ENCODE data around the gene DNMT1. TPM values are rescaled to one million over a fixed set of nuclear protein-coding genes. Genes with fewer than 3 reads are reported as not detected.

DNMT1 gene
- total RNA-seq, 4 donors from 2014 or later = 29.5 to 80.6 (median 48.4) TPM

DNA sequence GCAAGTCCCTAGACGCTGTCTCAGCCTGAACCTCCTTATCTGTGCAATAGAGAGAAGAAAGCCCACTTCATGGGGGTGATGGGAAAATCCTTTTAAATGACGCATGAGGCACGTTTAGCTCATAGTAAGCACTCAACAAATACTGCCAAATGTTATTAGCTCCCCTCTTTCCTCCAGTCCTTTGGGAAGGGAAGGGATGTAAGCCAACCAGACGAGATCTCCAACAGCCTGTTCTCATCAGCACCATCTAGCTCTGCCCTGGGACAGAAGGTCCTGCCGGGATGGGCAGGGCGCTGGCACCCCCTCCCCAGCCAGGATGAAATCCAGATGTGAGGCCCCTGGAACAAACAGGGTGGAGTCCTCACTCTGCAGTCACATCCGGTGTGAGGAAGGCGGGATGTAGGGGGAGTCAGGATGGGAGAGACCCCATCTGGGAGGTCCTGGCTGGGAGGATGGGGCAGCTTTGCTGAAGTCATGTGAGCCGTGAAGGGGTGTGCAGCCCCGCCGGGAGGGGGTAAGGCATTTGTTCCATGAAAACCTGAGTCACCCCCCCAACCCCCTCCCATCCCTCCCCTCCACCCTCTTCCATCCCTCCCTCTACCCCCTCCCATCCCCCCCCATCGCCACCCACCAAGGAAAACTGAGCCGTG is 31.7 kb upstream of the DNMT1 start:
- WGBS, 2 donors = 46 to 48% methylated on average over 7 to 10 of the region's 13 CpGs
- peak overlapping the region in 2 of 4 donors; percentile 13 to 38 for H3K4me3 ChIP-seq
- DNase-seq = no peak
- intact Hi-C loops (cut with DNase I) = no loop called here
- peaks cover 13 to 54% (median 17%) of the 10 kb centered on the region in 3 donors for H3K4me1 ChIP-seq
- H3K27me3 ChIP-seq = no peaks in the 10 kb centered on the region
- no peak for TF ChIP-seq POLR2A (IDR thresholded peaks at IDR 0.05)
- TF ChIP-seq, protein P1, sequence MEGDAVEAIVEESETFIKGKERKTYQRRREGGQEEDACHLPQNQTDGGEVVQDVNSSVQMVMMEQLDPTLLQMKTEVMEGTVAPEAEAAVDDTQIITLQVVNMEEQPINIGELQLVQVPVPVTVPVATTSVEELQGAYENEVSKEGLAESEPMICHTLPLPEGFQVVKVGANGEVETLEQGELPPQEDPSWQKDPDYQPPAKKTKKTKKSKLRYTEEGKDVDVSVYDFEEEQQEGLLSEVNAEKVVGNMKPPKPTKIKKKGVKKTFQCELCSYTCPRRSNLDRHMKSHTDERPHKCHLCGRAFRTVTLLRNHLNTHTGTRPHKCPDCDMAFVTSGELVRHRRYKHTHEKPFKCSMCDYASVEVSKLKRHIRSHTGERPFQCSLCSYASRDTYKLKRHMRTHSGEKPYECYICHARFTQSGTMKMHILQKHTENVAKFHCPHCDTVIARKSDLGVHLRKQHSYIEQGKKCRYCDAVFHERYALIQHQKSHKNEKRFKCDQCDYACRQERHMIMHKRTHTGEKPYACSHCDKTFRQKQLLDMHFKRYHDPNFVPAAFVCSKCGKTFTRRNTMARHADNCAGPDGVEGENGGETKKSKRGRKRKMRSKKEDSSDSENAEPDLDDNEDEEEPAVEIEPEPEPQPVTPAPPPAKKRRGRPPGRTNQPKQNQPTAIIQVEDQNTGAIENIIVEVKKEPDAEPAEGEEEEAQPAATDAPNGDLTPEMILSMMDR (IDR thresholded peaks at IDR 0.05) = no peak
- H3K9me3 ChIP-seq = no peaks in the 10 kb centered on the region
- H3K27ac ChIP-seq = peak overlapping the region; percentile 15 to 90 (median 68)
- peaks cover 0 to 17% (median 0%) of the 10 kb centered on the region in 3 donors for H3K36me3 ChIP-seq

DNA sequence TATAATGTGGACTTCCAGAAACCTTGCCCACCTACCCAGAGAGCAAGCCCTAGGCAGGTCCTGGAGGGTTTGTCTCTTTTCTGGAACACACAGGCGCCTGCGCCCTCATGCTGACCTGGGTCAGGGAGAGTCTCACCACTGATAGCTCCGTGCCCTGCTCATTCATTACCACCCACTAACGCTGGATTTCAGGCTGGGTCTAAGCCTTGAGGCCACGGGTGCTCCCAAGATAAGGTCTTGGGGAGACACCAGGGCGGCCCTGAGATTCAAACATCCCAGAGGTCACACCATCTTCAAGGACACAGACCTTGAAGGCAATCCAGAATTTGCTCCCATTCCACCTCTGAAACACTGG is 31.2 kb upstream of the DNMT1 start:
- Histone ChIP-seq H3K27ac (peak overlapping the region; percentile 42 to 90 (median 68)), H3K4me1 (peaks cover 13 to 50% (median 17%) of the 10 kb centered on the region in 3 donors), H3K27me3 (no peaks in the 10 kb centered on the region), H3K36me3 (peaks cover 0 to 17% (median 0%) of the 10 kb centered on the region in 3 donors), H3K4me3 (no peak overlapping the region), H3K9me3 (no peaks in the 10 kb centered on the region)
- TF ChIP-seq, protein P1 (IDR thresholded peaks at IDR 0.05) = no peak
- TF ChIP-seq POLR2A (IDR thresholded peaks at IDR 0.05) = no peak
- WGBS, 2 donors = 90 to 92% methylated on average over 2 to 4 of the region's 6 CpGs
- DNase-seq = no peak
- intact Hi-C loops (cut with DNase I) = no loop called here

DNA sequence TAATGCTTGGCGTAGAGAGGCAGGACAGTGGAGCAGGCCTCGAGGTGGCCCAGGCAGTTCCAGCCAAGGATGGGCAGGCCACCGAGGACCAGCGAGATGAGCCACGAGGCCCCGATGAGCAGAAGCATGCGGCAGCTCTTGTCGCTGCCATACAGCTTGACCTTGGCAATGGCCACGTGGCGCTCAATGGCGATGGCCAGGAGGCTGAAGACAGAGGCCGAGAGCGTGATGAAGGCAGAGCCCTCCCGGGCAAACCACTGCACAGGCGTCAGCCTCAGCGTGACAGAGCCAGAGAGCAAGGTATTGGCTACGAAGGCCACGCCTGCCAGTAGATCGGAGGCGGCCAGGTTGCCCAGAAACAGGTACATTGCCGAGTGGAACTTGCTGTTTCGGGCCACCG is 29.6 kb upstream of the DNMT1 start:
- TF ChIP-seq POLR2A (IDR thresholded peaks at IDR 0.05) = no peak
- TF ChIP-seq, protein P1 (IDR thresholded peaks at IDR 0.05) = no peak
- WGBS, 2 donors = 74 to 94% methylated on average over 6 to 18 of the region's 23 CpGs
- Histone ChIP-seq H3K27me3 (no peaks in the 10 kb centered on the region), H3K9me3 (no peaks in the 10 kb centered on the region), H3K4me3 (no peak overlapping the region), H3K4me1 (peaks cover 8 to 36% (median 9%) of the 10 kb centered on the region in 3 donors), H3K27ac (no peak overlapping the region), H3K36me3 (peaks cover 0 to 17% (median 0%) of the 10 kb centered on the region in 3 donors)
- intact Hi-C loops (cut with DNase I) = no loop called here
- no peak for DNase-seq

DNA sequence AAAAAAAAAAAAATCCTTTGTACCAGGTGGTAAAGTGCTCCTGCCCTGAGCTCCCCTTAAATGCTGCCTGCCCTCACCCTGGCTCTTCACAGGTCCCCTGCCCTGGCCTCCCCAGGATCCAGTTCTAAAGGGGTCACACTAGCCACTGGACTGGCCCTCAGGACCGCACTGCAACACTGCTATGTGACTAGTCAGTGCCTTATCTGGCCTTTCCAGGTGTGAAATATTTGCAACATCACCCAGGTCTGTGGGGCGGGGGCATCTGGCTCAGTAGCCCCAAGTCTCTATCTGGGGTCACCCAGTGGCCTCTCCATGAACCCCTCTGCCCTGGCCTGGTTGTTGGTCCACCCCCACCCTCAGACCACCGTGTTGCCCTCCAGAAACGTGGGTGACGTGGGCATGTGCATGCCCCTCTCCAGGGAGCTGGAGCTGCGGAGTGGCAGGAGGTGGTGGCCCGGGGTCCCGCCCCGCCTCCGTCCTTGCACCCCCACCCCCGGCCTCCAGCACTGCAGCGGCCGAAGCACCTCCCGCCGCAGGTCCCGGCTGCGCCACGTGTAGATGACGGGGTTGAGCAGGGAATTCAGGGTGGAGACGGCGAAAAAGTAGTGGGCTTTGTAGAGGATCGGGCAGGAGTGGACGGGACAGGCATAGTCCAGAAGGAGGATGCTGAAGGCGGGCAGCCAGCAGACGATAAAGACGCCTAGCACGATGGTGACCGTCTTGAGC is 28.9 kb upstream of the DNMT1 start:
- H3K4me3 ChIP-seq = no peak overlapping the region
- peaks cover 0 to 17% (median 0%) of the 10 kb centered on the region in 3 donors for H3K36me3 ChIP-seq
- DNase-seq = no peak
- TF ChIP-seq, protein P1 (IDR thresholded peaks at IDR 0.05) = no peak
- no peak for TF ChIP-seq POLR2A (IDR thresholded peaks at IDR 0.05)
- no peaks in the 10 kb centered on the region for H3K27me3 ChIP-seq
- WGBS, 2 donors = 94 to 96% methylated on average over 4 to 15 of the region's 28 CpGs
- no peaks in the 10 kb centered on the region for H3K9me3 ChIP-seq
- peaks cover 5 to 29% (median 7%) of the 10 kb centered on the region in 3 donors for H3K4me1 ChIP-seq
- no peak overlapping the region for H3K27ac ChIP-seq
- intact Hi-C loops (cut with DNase I) = no loop called here

DNA sequence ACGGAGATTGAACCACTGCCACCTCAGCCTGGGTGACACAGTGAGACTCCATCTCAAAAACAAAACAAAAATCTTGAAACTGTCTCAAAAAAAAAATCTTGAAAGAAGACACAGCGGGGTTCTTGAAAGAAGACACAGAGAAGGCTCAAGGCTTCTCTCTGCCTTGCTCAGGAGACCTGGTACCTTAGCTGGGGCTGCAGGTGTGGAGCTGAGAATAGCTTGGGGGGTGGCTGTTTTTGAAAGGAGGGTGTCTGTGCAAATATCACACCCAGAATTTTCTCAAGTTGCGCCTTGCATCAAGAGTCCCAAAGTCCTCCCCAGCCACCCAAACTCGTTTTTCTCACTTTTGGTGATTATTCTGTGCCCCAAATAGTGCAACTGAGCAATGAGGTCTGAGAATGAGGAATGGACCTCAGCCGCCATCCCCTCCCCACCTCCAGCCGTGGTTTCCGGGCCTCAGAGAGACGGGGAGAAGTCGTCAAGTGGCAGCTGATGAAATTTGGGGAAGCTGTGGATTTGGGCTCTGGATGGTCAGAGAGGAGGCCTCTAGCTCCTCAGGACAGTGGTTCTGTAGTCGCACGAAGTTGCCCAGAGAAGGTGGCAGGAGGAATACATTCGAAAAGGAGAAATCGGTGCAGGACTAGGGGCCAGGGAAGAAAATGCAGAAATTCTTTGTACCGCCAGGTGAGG is 27.6 kb upstream of the DNMT1 start:
- peaks cover 0 to 17% (median 0%) of the 10 kb centered on the region in 3 donors for H3K36me3 ChIP-seq
- TF ChIP-seq POLR2A (IDR thresholded peaks at IDR 0.05) = no peak
- TF ChIP-seq, protein P1 (IDR thresholded peaks at IDR 0.05) = no peak
- DNase-seq = no peak
- H3K9me3 ChIP-seq = no peaks in the 10 kb centered on the region
- H3K4me1 ChIP-seq = peaks cover 4 to 16% (median 6%) of the 10 kb centered on the region in 3 donors
- H3K4me3 ChIP-seq = no peak overlapping the region
- no peak overlapping the region for H3K27ac ChIP-seq
- intact Hi-C loops (cut with DNase I) = no loop called here
- 72 to 86% methylated on average over 9 to 14 of the region's 14 CpGs for WGBS, 2 donors
- no peaks in the 10 kb centered on the region for H3K27me3 ChIP-seq

Measured in esophagus squamous epithelium (tissue), 5 donors.